Cerebellar nuclear complex (tissue), 1 donor: ENCODE measurements around the gene AHNAK.
"Not testable (repeated sequence)": the region's sequence is repeated elsewhere in the genome, so short reads cannot be mapped to it uniquely, and the experiment has no call there.

Source experiments
- DNase-seq, 2 experiments: peaks; one replicate each; lab custom pipeline; 2025; lab: John Stamatoyannopoulos, UW

Gene AHNAK

GRCh38 chr11:62546244-62546928 is at the start of gene AHNAK:
Gene AHNAK (minus strand): TSS chr11:62546806. CDS start chr11:62536098, 10,708 bp downstream.
- DNase-seq: no peak

- DNase-seq: no peak
These were observed 48.5 kb upstream of the AHNAK start for GRCh38 chr11:62595124-62595523.

GRCh38 chr11:62593434-62594044 is 46.9 kb upstream of the AHNAK start:
- no peak for DNase-seq

- DNase-seq: no peak
These were observed 46.4 kb upstream of the AHNAK start for GRCh38 chr11:62592989-62593421.

GRCh38 chr11:62592146-62592815 is 45.7 kb upstream of the AHNAK start:
- DNase-seq: no peak

GRCh38 chr11:62591448-62592145 is 45.0 kb upstream of the AHNAK start, which contains the start of gene TUT1:
Gene TUT1 (minus strand): TSS chr11:62591523. CDS start chr11:62591485, 38 bp downstream.
- DNase-seq: peak; percentile 95 to 98

- no peak for DNase-seq
These were observed 42.5 kb upstream of the AHNAK start for GRCh38 chr11:62588966-62589637.

GRCh38 chr11:62585356-62585755 is 38.8 kb upstream of the AHNAK start:
- not testable (repeated sequence) for DNase-seq

GRCh38 chr11:62581735-62582134 is 35.1 kb upstream of the AHNAK start:
- DNase-seq: not testable (repeated sequence)

GRCh38 chr11:62580959-62581715 is 34.5 kb upstream of the AHNAK start:
- no peak for DNase-seq

- no peak for DNase-seq
These were observed 32.6 kb upstream of the AHNAK start for GRCh38 chr11:62579252-62579651.

- DNase-seq: no peak
These were observed 31.9 kb upstream of the AHNAK start for GRCh38 chr11:62578541-62578940.

GRCh38 chr11:62577046-62577714 is 30.6 kb upstream of the AHNAK start:
- no peak for DNase-seq

GRCh38 chr11:62575837-62576236 is 29.2 kb upstream of the AHNAK start:
- no peak for DNase-seq

- DNase-seq: no peak
These were observed 28.6 kb upstream of the AHNAK start for GRCh38 chr11:62575156-62575555.

- DNase-seq: no peak
These were observed 27.9 kb upstream of the AHNAK start for GRCh38 chr11:62574363-62575071.

GRCh38 chr11:62573592-62574362 is 27.2 kb upstream of the AHNAK start, which contains the start of gene EEF1G:
Gene EEF1G (minus strand): TSS chr11:62573891. CDS start chr11:62573842, 49 bp downstream.
- peak; percentile 93 to 96 for DNase-seq

GRCh38 chr11:62573006-62573591 is 26.5 kb upstream of the AHNAK start:
- no peak for DNase-seq
